ENCODE results near the gene CYP21A2. TPM values are rescaled to one million over a fixed set of nuclear protein-coding genes. Genes with fewer than 3 reads are reported as not detected.

CYP21A2 gene
- total RNA-seq, 5 donors from 2014 or later (not counting 1 experiment from before 2014, with no cell fraction given), result 0.43 to 2.2 (median 1.6) TPM

- Mint-ChIP-seq H3K9me3 (no peaks in the 10 kb centered on the region), H3K27me3 (peaks cover 22 to 39% of the 10 kb centered on the region in 2 donors), H3K36me3 (no peaks in the 10 kb centered on the region), H3K4me3 (peak overlapping the region in 1 of 3 donors; percentile 55), H3K27ac (no peak overlapping the region), H3K4me1 (peaks cover 0 to 4% (median 3%) of the 10 kb centered on the region in 3 donors)
- Histone ChIP-seq H3K4me3 (ENCODE audit: control insufficient read depth in 1 of 2, extremely low read depth in 1 of 2, low read length in 1 of 2) (no peak overlapping the region), H3K9me3 (no peaks in the 10 kb centered on the region), H3K36me3 (ENCODE audit: control insufficient read depth in 2 of 2, extremely low read depth in 1 of 2, insufficient read depth in 1 of 2, low read length in 1 of 2) (no peaks in the 10 kb centered on the region), H3K27me3 (replicated peaks in 1 of 2; ENCODE audit: control insufficient read depth in 2 of 2, extremely low read depth in 1 of 2, insufficient read depth in 2 of 2, low read length in 1 of 2) (peaks cover 0 to 45% of the 10 kb centered on the region in 2 experiments), H3K27ac (ENCODE audit: low read length) (no peak overlapping the region), H3K4me1 (ENCODE audit: control insufficient read depth in 1 of 2, extremely low read depth in 1 of 2, insufficient read depth in 2 of 2, low read length in 2 of 2) (peaks cover 0 to 13% of the 10 kb centered on the region in 2 experiments)
- 87% methylated on average over 8 of the region's 14 CpGs for WGBS (ENCODE audit: insufficient coverage)
- ChIA-PET POLR2A (no interaction called here), CTCF (no interaction called here)
- ATAC-seq (replicated peaks in 1 of 4), result no peak
- DNase-seq, result no peak
These were observed 50.4 kb downstream of the CYP21A2 start for GRCh38 chr6:32088487-32089049.

DNA sequence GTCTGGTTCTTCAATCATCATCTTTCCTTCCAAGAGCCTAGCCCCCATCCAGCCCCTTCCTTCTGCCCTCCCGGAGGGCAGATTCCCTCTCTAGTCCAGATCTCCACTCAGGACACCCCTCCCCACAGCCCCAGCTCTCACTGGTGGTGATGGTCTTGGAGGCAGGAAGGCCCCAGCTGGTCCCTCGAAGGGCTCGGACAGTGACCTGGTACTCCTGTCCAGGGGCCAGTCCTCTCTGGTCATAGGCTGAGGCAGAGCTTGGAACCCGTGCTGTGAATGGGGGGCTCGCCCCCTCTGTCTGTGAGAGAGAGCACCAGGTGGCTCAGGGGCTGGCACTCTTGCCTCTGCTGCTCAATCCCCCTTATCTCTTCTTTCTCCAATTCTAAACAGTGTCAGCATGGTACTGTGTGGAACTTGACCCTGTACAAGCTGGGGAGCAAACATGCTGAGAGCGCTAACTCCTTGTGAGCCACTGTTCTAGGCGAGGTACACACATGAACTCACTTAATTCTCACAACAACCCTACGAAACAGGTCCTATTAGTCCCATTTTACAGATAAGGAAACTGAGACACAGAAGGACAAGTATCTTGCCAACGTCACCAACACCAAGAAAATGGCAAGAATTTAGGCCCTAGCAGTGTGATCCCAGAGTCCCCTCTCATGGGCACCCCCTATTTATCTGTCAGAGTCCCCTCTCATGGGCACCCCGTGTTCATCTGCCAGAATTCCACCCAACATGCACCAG lies 51.0 kb downstream of the CYP21A2 start:
- Mint-ChIP-seq H3K4me3 (no peak overlapping the region), H3K27me3 (peaks cover 22 to 34% of the 10 kb centered on the region in 2 donors), H3K4me1 (peaks cover 0 to 4% (median 3%) of the 10 kb centered on the region in 3 donors), H3K36me3 (no peaks in the 10 kb centered on the region), H3K9me3 (no peaks in the 10 kb centered on the region), H3K27ac (no peak overlapping the region)
- CTCF ChIA-PET, result no interaction called here
- POLR2A ChIA-PET, result no interaction called here
- Histone ChIP-seq H3K27ac (ENCODE audit: low read length) (no peak overlapping the region), H3K9me3 (no peaks in the 10 kb centered on the region), H3K4me1 (ENCODE audit: control insufficient read depth in 1 of 2, extremely low read depth in 1 of 2, insufficient read depth in 2 of 2, low read length in 2 of 2) (peaks cover 0 to 13% of the 10 kb centered on the region in 2 experiments), H3K36me3 (ENCODE audit: control insufficient read depth in 2 of 2, extremely low read depth in 1 of 2, insufficient read depth in 1 of 2, low read length in 1 of 2) (no peaks in the 10 kb centered on the region), H3K27me3 (replicated peaks in 1 of 2; ENCODE audit: control insufficient read depth in 2 of 2, extremely low read depth in 1 of 2, insufficient read depth in 2 of 2, low read length in 1 of 2) (peaks cover 0 to 39% of the 10 kb centered on the region in 2 experiments), H3K4me3 (ENCODE audit: control insufficient read depth in 1 of 2, extremely low read depth in 1 of 2, low read length in 1 of 2) (no peak overlapping the region)
- ATAC-seq (replicated peaks in 1 of 4), result no peak
- DNase-seq, result no peak
- 67% methylated on average over 5 of the region's 10 CpGs for WGBS (ENCODE audit: insufficient coverage)

Other genes starting within 250 kb of the CYP21A2 start
- 10 to 100 TPM; 44.4 to 71.0 (median 62.5) TPM for gene VARS1, start 242.7 kb upstream of the CYP21A2 start, total RNA-seq
- gene LSM2, start 231.4 kb upstream of the CYP21A2 start, total RNA-seq, result 10 to 100 TPM; 24.2 to 36.4 (median 30.6) TPM
- 1 to 10 TPM; 2.8 to 8.5 (median 8.1) TPM for gene HSPA1L, start 223.1 kb upstream of the CYP21A2 start, total RNA-seq
- 100 to 1,000 TPM in 1 of 5 donors, 10 to 100 TPM in 2, 1 to 10 TPM in 2; 8.8 to 117 (median 77.9) TPM for gene HSPA1A, start 222.9 kb upstream of the CYP21A2 start, total RNA-seq
- gene HSPA1B, start 210.7 kb upstream of the CYP21A2 start, total RNA-seq, result 100 to 1,000 TPM in 1 of 5 donors, 10 to 100 TPM in 2, 1 to 10 TPM in 2; 6.3 to 105 (median 67.9) TPM
- 10 to 100 TPM; 15.9 to 29.2 (median 19.9) TPM for gene NEU1, start 175.6 kb upstream of the CYP21A2 start, total RNA-seq
- under 1 TPM in 3 of 5 donors, not detected in 2; 0.13 to 0.96 (median 0.57) TPM for gene SLC44A4, start 159.4 kb upstream of the CYP21A2 start, total RNA-seq
- gene EHMT2, start 140.7 kb upstream of the CYP21A2 start, total RNA-seq, result 10 to 100 TPM; 49.1 to 83.8 (median 78.9) TPM
- gene ZBTB12, start 136.3 kb upstream of the CYP21A2 start, total RNA-seq, result 1 to 10 TPM; 1.0 to 3.5 (median 3.1) TPM
- gene C2, start 110.7 kb upstream of the CYP21A2 start, total RNA-seq, result 1 to 10 TPM; 1.3 to 5.1 (median 3.7) TPM
- gene CFB, start 92.3 kb upstream of the CYP21A2 start, total RNA-seq, result 1 to 10 TPM in 3 of 5 donors, not detected in 2; 1.3 to 2.2 (median 1.8) TPM
- gene NELFE, start 79.4 kb upstream of the CYP21A2 start, total RNA-seq, result 10 to 100 TPM; 47.5 to 51.0 (median 49.4) TPM
- 100 to 1,000 TPM; 104 to 169 (median 112) TPM for gene SKIC2, start 79.2 kb upstream of the CYP21A2 start, total RNA-seq
- gene DXO, start 66.3 kb upstream of the CYP21A2 start, total RNA-seq, result 10 to 100 TPM; 30.2 to 53.2 (median 35.4) TPM
- 10 to 100 TPM in 1 of 5 donors, 1 to 10 TPM in 4; 3.5 to 11.6 (median 6.1) TPM for gene C4A, start 56.4 kb upstream of the CYP21A2 start, total RNA-seq
- gene C4B, start 23.6 kb upstream of the CYP21A2 start, total RNA-seq, result 1 to 10 TPM; 5.5 to 8.4 (median 7.5) TPM
- 10 to 100 TPM in 4 of 5 donors, 1 to 10 TPM in 1; 8.0 to 20.9 (median 15.4) TPM for gene TNXB, start 70.9 kb downstream of the CYP21A2 start, total RNA-seq
- gene ATF6B, start 89.8 kb downstream of the CYP21A2 start, total RNA-seq, result 100 to 1,000 TPM; 106 to 151 (median 145) TPM
- 1 to 10 TPM in 4 of 5 donors, under 1 TPM in 1; 0.83 to 3.7 (median 1.5) TPM for gene FKBPL, start 91.9 kb downstream of the CYP21A2 start, total RNA-seq
- 1 to 10 TPM; 1.7 to 3.3 (median 2.3) TPM for gene PRRT1, start 113.5 kb downstream of the CYP21A2 start, total RNA-seq
- gene PPT2, start 115.7 kb downstream of the CYP21A2 start, total RNA-seq, result 10 to 100 TPM; 11.2 to 25.6 (median 19.3) TPM
- 10 to 100 TPM; 13.9 to 18.9 (median 16.9) TPM for gene EGFL8, start 126.2 kb downstream of the CYP21A2 start, total RNA-seq
- gene AGPAT1, start 137.7 kb downstream of the CYP21A2 start, total RNA-seq, result 10 to 100 TPM; 23.5 to 34.6 (median 31.0) TPM
- gene RNF5, start 140.0 kb downstream of the CYP21A2 start, total RNA-seq, result 10 to 100 TPM; 23.6 to 49.3 (median 44.6) TPM
- 10 to 100 TPM; 42.6 to 81.4 (median 67.7) TPM for gene AGER, start 145.8 kb downstream of the CYP21A2 start, total RNA-seq
- 100 to 1,000 TPM; 124 to 171 (median 148) TPM for gene PBX2, start 151.8 kb downstream of the CYP21A2 start, total RNA-seq
- 100 to 1,000 TPM; 267 to 311 (median 274) TPM for gene GPSM3, start 154.2 kb downstream of the CYP21A2 start, total RNA-seq
- gene NOTCH4, start 185.7 kb downstream of the CYP21A2 start, total RNA-seq, result 1 to 10 TPM in 3 of 5 donors, under 1 TPM in 2; 0.70 to 1.7 (median 1.1) TPM